ENCODE data around the gene DTHD1. TPM values are rescaled to one million over a fixed set of nuclear protein-coding genes. Genes with fewer than 3 reads are reported as not detected.

The DTHD1 gene
- total RNA-seq, 1 donor from 2014 or later = not detected

GRCh38 chr4:36283912-36284465, 2.6 kb downstream of the DTHD1 start:
- H3K36me3 ChIP-seq = no peaks in the 10 kb centered on the region
- no peaks in the 10 kb centered on the region for H3K27me3 ChIP-seq
- TF ChIP-seq EZH2 (IDR thresholded peaks at IDR 0.05) = no peak
- no peak for TF ChIP-seq EZH2phosphoT487 (IDR thresholded peaks at IDR 0.05)
- TF ChIP-seq, protein P1, sequence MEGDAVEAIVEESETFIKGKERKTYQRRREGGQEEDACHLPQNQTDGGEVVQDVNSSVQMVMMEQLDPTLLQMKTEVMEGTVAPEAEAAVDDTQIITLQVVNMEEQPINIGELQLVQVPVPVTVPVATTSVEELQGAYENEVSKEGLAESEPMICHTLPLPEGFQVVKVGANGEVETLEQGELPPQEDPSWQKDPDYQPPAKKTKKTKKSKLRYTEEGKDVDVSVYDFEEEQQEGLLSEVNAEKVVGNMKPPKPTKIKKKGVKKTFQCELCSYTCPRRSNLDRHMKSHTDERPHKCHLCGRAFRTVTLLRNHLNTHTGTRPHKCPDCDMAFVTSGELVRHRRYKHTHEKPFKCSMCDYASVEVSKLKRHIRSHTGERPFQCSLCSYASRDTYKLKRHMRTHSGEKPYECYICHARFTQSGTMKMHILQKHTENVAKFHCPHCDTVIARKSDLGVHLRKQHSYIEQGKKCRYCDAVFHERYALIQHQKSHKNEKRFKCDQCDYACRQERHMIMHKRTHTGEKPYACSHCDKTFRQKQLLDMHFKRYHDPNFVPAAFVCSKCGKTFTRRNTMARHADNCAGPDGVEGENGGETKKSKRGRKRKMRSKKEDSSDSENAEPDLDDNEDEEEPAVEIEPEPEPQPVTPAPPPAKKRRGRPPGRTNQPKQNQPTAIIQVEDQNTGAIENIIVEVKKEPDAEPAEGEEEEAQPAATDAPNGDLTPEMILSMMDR (IDR thresholded peaks at IDR 0.05) = no peak
- Mint-ChIP-seq H3K27ac (peak overlapping the region; percentile 72), H3K9me3 (peaks cover 2% of the 10 kb centered on the region), H3K4me1 (peaks cover 40% of the 10 kb centered on the region), H3K27me3 (ENCODE audit: insufficient read depth, low read depth) (no peaks in the 10 kb centered on the region), H3K4me3 (no peak overlapping the region), H3K36me3 (no peaks in the 10 kb centered on the region)
- no peak overlapping the region for H3K9ac ChIP-seq
- no peak overlapping the region for H3K4me2 ChIP-seq
- no peak overlapping the region for H2AFZ ChIP-seq (replicated peaks)
- H3F3A ChIP-seq (ENCODE audit: low read depth) = no peaks in the 10 kb centered on the region
- no peak overlapping the region for H3K27ac ChIP-seq
- H3K79me2 ChIP-seq (ENCODE audit: low read depth) = no peaks in the 10 kb centered on the region
- peaks cover 10% of the 10 kb centered on the region for H3K4me1 ChIP-seq
- H4K20me1 ChIP-seq (ENCODE audit: low read depth) = no peaks in the 10 kb centered on the region
- H3K4me3 ChIP-seq = no peak overlapping the region
- DNase-seq (ENCODE audit: low spot score) = no peak
- H3K9me3 ChIP-seq (ENCODE audit: low read depth) = no peaks in the 10 kb centered on the region

GRCh38 chr4:36285784-36286480, 4.5 kb downstream of the DTHD1 start:
- Histone ChIP-seq H3K4me1 (no peaks in the 10 kb centered on the region), H3K27me3 (no peaks in the 10 kb centered on the region), H3K9me3 (ENCODE audit: low read depth) (no peaks in the 10 kb centered on the region), H3K9ac (no peak overlapping the region), H3K27ac (no peak overlapping the region), H3K4me3 (no peak overlapping the region), H3F3A (ENCODE audit: low read depth) (no peaks in the 10 kb centered on the region), H4K20me1 (ENCODE audit: low read depth) (no peaks in the 10 kb centered on the region), H3K79me2 (ENCODE audit: low read depth) (no peaks in the 10 kb centered on the region), H2AFZ (replicated peaks) (no peak overlapping the region), H3K36me3 (no peaks in the 10 kb centered on the region), H3K4me2 (no peak overlapping the region)
- Mint-ChIP-seq H3K27me3 (ENCODE audit: insufficient read depth, low read depth) (no peaks in the 10 kb centered on the region), H3K4me3 (no peak overlapping the region), H3K36me3 (no peaks in the 10 kb centered on the region), H3K9me3 (peaks cover 2% of the 10 kb centered on the region), H3K4me1 (peaks cover 26% of the 10 kb centered on the region), H3K27ac (no peak overlapping the region)
- no peak for DNase-seq (ENCODE audit: low spot score)
- no peak for TF ChIP-seq EZH2phosphoT487 (IDR thresholded peaks at IDR 0.05)
- TF ChIP-seq EZH2 (IDR thresholded peaks at IDR 0.05) = no peak

DNA sequence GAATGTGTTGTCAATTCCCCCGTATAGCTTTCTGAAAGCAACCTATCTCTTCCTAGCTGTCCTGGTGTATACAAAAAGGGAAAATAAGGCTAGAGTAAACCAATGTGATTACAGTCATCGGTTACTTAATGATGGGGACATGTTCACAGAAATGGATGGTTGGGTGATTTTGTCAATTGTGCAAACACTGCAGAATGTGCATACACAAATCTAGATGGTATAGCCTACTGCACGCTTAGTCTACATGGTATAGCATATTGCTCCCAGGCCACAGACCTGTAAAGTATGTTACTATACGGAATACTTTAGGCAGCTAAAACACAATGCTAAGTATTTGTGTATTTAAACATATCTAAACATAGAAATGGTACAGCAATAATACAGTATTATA, 5.1 kb downstream of the DTHD1 start:
- Histone ChIP-seq H3F3A (ENCODE audit: low read depth) (no peaks in the 10 kb centered on the region), H3K4me1 (no peaks in the 10 kb centered on the region), H3K27me3 (no peaks in the 10 kb centered on the region), H3K4me2 (no peak overlapping the region), H3K27ac (no peak overlapping the region), H3K79me2 (ENCODE audit: low read depth) (no peaks in the 10 kb centered on the region), H3K36me3 (no peaks in the 10 kb centered on the region), H2AFZ (replicated peaks) (no peak overlapping the region), H3K4me3 (no peak overlapping the region), H4K20me1 (ENCODE audit: low read depth) (no peaks in the 10 kb centered on the region), H3K9ac (no peak overlapping the region), H3K9me3 (ENCODE audit: low read depth) (no peaks in the 10 kb centered on the region)
- Mint-ChIP-seq H3K4me3 (no peak overlapping the region), H3K36me3 (no peaks in the 10 kb centered on the region), H3K9me3 (peaks cover 2% of the 10 kb centered on the region), H3K4me1 (peaks cover 22% of the 10 kb centered on the region), H3K27me3 (ENCODE audit: insufficient read depth, low read depth) (no peaks in the 10 kb centered on the region), H3K27ac (no peak overlapping the region)
- TF ChIP-seq EZH2phosphoT487 (IDR thresholded peaks at IDR 0.05) = no peak
- no peak for TF ChIP-seq EZH2 (IDR thresholded peaks at IDR 0.05)
- TF ChIP-seq, protein P1 (IDR thresholded peaks at IDR 0.05) = no peak
- DNase-seq (ENCODE audit: low spot score) = no peak

Data from neural progenitor cell (in vitro differentiated cells).